ENCODE results near the gene RNF38. TPM values are rescaled to one million over a fixed set of nuclear protein-coding genes. Genes with fewer than 3 reads are reported as not detected.

Gene RNF38
- total and polyA plus RNA-seq, 7 donors, result 7.6 to 36.9 (median 18.7) TPM

DNA sequence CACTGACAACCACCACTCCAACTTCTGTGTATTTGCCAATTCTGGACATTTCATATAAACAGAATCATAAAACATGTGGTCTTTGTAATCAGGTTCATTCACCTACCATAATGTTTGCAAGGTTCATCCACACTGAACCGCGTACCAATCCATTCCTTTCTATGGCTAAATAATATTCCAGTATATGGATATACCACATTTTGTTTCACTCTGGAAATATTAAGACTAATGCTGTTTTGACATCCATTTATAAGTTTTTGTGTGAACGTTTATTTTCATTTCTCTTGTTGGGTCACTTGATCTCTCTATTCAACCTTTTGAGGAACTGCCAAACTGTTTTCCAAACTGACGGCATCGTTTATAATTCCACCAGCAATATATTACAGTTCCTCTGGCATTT, 26.3 kb upstream of the RNF38 start:
- ATAC-seq, result no peak
- H3K27ac ChIP-seq, result no peak overlapping the region
- intact Hi-C loops (cut with DNase I), result no loop called here
- H3K36me3 ChIP-seq (ENCODE audit: insufficient read depth in 1 of 2, low read depth in 1 of 2), result peaks cover 0 to 2% of the 10 kb centered on the region in 2 donors
- H3K4me3 ChIP-seq, result no peak overlapping the region
- no peak for DNase-seq
- 67 to 84% (median 72%) methylated on average over 5 of the region's 5 CpGs for WGBS, 3 donors
- H3K9me3 ChIP-seq, result no peaks in the 10 kb centered on the region
- TF ChIP-seq, protein P1, sequence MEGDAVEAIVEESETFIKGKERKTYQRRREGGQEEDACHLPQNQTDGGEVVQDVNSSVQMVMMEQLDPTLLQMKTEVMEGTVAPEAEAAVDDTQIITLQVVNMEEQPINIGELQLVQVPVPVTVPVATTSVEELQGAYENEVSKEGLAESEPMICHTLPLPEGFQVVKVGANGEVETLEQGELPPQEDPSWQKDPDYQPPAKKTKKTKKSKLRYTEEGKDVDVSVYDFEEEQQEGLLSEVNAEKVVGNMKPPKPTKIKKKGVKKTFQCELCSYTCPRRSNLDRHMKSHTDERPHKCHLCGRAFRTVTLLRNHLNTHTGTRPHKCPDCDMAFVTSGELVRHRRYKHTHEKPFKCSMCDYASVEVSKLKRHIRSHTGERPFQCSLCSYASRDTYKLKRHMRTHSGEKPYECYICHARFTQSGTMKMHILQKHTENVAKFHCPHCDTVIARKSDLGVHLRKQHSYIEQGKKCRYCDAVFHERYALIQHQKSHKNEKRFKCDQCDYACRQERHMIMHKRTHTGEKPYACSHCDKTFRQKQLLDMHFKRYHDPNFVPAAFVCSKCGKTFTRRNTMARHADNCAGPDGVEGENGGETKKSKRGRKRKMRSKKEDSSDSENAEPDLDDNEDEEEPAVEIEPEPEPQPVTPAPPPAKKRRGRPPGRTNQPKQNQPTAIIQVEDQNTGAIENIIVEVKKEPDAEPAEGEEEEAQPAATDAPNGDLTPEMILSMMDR (IDR thresholded peaks at IDR 0.05), result no peak
- no peaks in the 10 kb centered on the region for H3K4me1 ChIP-seq
- H3K27me3 ChIP-seq (ENCODE audit: insufficient read depth in 3 of 3, low read length in 2 of 3), result no peaks in the 10 kb centered on the region

DNA sequence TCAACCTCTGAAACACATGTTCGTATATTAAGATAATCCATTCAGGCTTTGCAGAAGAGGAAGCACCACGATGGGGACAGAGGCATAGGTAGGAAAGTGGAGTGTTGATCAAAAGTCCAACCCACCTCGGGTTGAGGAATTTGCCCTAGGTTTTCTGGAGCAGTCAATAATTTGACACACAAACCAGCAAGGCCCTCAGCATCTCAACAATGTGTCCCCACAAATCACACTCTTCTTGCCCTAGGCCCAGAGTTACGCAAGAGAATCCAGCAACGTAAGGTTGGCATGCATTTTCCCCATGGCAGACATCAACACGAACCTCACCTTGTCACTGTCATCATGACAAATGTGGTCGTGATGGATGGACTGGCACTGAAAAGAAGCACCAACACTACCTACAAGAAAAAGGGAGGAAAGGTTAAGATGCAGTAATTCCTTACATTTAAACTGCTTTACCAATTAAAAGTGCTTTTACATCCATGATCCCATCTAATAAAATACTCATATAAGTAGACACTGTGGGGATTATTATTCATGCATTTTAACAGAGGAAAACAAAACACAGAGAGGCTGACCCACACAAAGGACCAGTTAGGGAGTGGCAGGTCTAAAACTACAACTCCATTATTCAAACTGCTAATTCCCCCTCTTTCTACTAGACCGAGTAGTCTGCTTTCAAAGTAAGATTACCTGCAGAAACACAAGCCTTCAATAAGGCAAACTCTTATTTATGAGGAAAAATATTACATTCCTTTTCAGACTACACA, 24.4 kb upstream of the RNF38 start:
- no peak for DNase-seq
- Histone ChIP-seq H3K9me3 (no peaks in the 10 kb centered on the region), H3K27me3 (ENCODE audit: insufficient read depth in 3 of 3, low read length in 2 of 3) (no peaks in the 10 kb centered on the region), H3K27ac (no peak overlapping the region), H3K4me3 (no peak overlapping the region), H3K4me1 (no peaks in the 10 kb centered on the region), H3K36me3 (ENCODE audit: insufficient read depth in 1 of 2, low read depth in 1 of 2) (peaks cover 0 to 8% of the 10 kb centered on the region in 2 donors)
- intact Hi-C loops (cut with DNase I), result no loop called here
- TF ChIP-seq, protein P1 (IDR thresholded peaks at IDR 0.05), result no peak
- ATAC-seq, result no peak
- WGBS, 3 donors, result 71 to 75% (median 74%) methylated on average over 8 of the region's 8 CpGs

DNA sequence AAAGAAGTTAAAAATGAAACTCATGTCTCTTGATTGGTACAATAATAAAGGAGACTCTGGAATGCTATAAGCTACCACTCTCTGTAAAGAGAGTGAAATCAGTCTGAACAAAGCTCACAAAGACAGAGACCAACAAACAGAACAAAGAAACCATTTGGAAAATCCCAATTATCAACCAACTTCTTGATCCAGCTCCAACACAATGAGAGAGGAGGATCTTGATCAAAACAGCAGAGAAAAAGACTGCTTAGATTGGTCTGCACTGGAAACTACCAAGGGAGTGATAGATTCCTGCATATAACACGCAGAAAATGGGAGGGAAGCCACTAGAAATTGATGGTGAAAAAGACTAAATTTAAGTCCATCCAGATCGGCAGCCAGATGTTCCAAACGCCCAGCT, 23.1 kb upstream of the RNF38 start:
- Histone ChIP-seq H3K27me3 (ENCODE audit: insufficient read depth in 3 of 3, low read length in 2 of 3) (no peaks in the 10 kb centered on the region), H3K27ac (no peak overlapping the region), H3K36me3 (ENCODE audit: insufficient read depth in 1 of 2, low read depth in 1 of 2) (peaks cover 0 to 8% of the 10 kb centered on the region in 2 donors), H3K4me3 (no peak overlapping the region), H3K9me3 (no peaks in the 10 kb centered on the region), H3K4me1 (no peaks in the 10 kb centered on the region)
- DNase-seq (no peak), ATAC-seq (no peak)
- TF ChIP-seq, protein P1 (IDR thresholded peaks at IDR 0.05), result no peak
- 68 to 80% (median 79%) methylated on average over 3 of the region's 3 CpGs for WGBS, 3 donors
- intact Hi-C loops (cut with DNase I), result no loop called here

DNA sequence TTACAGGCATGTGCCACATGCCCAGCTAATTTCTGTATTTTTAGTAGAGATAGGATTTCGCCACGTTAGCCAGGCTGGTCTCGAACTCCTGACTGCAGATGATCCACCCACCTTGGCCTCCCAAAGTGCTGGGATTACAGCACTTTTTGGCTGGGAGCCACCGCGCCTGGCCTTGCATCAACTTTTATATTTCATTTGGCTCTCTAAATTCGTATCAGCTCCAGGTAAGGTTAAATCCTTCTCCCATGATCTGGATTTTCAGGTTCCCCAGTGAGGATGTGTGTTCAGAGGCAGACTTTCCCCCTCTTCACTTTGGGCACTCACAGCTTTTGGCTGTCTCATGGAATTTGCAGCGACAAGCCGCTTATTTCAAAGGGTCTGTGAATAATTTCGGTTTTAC, 16.8 kb upstream of the RNF38 start:
- 73 to 87% (median 79%) methylated on average over 9 of the region's 9 CpGs for WGBS, 3 donors
- no peaks in the 10 kb centered on the region for H3K27me3 ChIP-seq (ENCODE audit: insufficient read depth in 3 of 3, low read length in 2 of 3)
- no peak overlapping the region for H3K4me3 ChIP-seq
- H3K27ac ChIP-seq, result no peak overlapping the region
- no peaks in the 10 kb centered on the region for H3K4me1 ChIP-seq
- DNase-seq, result no peak
- H3K9me3 ChIP-seq, result no peaks in the 10 kb centered on the region
- TF ChIP-seq, protein P1 (IDR thresholded peaks at IDR 0.05), result no peak
- intact Hi-C loops (cut with DNase I), result no loop called here
- peaks cover 0 to 8% of the 10 kb centered on the region in 2 donors for H3K36me3 ChIP-seq (ENCODE audit: insufficient read depth in 1 of 2, low read depth in 1 of 2)
- no peak for ATAC-seq

All from psoas muscle (tissue), 8 donors.